Astrocyte of the hippocampus (primary cell): ENCODE data around the gene ATP6V1C2.
"Not testable (repeated sequence)": the region's sequence is repeated elsewhere in the genome, so short reads cannot be mapped to it uniquely, and the experiment has no call there.

Experiments used
- DNase-seq: peaks from one replicate; pipeline ENCODE4 v3.0.0; 2011; ENCODE audit warnings: low read depth, low spot score

ATP6V1C2 gene

GRCh38 chr2:10785260-10785659 is 63.8 kb downstream of the ATP6V1C2 start:
- no peak for DNase-seq

- no peak for DNase-seq
Measured at GRCh38 chr2:10786240-10786982, 65.0 kb downstream of the ATP6V1C2 start.

GRCh38 chr2:10787176-10787968 is 65.9 kb downstream of the ATP6V1C2 start:
- DNase-seq, result no peak

GRCh38 chr2:10788855-10789254 is 67.4 kb downstream of the ATP6V1C2 start:
- DNase-seq, result no peak

GRCh38 chr2:10790228-10790973 is 69.0 kb downstream of the ATP6V1C2 start:
- DNase-seq, result no peak

- DNase-seq, result no peak
Measured at GRCh38 chr2:10792001-10792634, 70.7 kb downstream of the ATP6V1C2 start.

GRCh38 chr2:10792660-10793400 is 71.4 kb downstream of the ATP6V1C2 start:
- DNase-seq, result no peak

GRCh38 chr2:10793816-10794215 is 72.4 kb downstream of the ATP6V1C2 start:
- no peak for DNase-seq

- DNase-seq, result no peak
Measured at GRCh38 chr2:10794876-10795275, 73.4 kb downstream of the ATP6V1C2 start.

GRCh38 chr2:10795508-10796046 is 74.1 kb downstream of the ATP6V1C2 start:
- no peak for DNase-seq

GRCh38 chr2:10796703-10797102 is 75.3 kb downstream of the ATP6V1C2 start:
- DNase-seq, result no peak

GRCh38 chr2:10798783-10799182 is 77.4 kb downstream of the ATP6V1C2 start:
- DNase-seq, result no peak

- DNase-seq, result no peak
Measured at GRCh38 chr2:10800163-10800562, 78.7 kb downstream of the ATP6V1C2 start.

GRCh38 chr2:10802657-10803056 is 81.2 kb downstream of the ATP6V1C2 start:
- DNase-seq, result no peak

- not testable (repeated sequence) for DNase-seq
Measured at GRCh38 chr2:10805990-10806389, 84.6 kb downstream of the ATP6V1C2 start.

- DNase-seq, result no peak
Measured at GRCh38 chr2:10806543-10806942, 85.1 kb downstream of the ATP6V1C2 start.

GRCh38 chr2:10810202-10811161 is 89.1 kb downstream of the ATP6V1C2 start:
- peak; percentile 46 for DNase-seq

GRCh38 chr2:10811517-10811916 is 90.1 kb downstream of the ATP6V1C2 start:
- DNase-seq, result peak; percentile 43

GRCh38 chr2:10812362-10813162 is 91.1 kb downstream of the ATP6V1C2 start, which contains the start of gene PDIA6:
TSS of gene PDIA6 (minus strand) at chr2:10812785. CDS start at chr2:10812696, 89 bp downstream.
- peak; percentile 99 for DNase-seq
